Skin of body (tissue), 2 donors: ENCODE measurements around the gene DNAJC21. TPM values are rescaled to one million over a fixed set of nuclear protein-coding genes. Genes with fewer than 3 reads are reported as not detected.
"Not testable (repeated sequence)": the region's sequence is repeated elsewhere in the genome, so short reads cannot be mapped to it uniquely, and the experiment has no call there.

ENCODE experiments used
- DNase-seq: peaks from one replicate; lab custom pipeline; 2025; lab: John Stamatoyannopoulos, UW
- total RNA-seq: library from RNA; depleted of rRNA; stranded (reverse); fragments of >200 nt; gene quantifications from one replicate; pipeline ENCODE4 v1.2.3, GENCODE V29; 2014

The DNAJC21 gene
- total RNA-seq, 1 donor from 2014 or later = 31.1 TPM

GRCh38 chr5:34923256-34923655 lies 6.1 kb upstream of the DNAJC21 start:
- not testable (repeated sequence) for DNase-seq

DNA sequence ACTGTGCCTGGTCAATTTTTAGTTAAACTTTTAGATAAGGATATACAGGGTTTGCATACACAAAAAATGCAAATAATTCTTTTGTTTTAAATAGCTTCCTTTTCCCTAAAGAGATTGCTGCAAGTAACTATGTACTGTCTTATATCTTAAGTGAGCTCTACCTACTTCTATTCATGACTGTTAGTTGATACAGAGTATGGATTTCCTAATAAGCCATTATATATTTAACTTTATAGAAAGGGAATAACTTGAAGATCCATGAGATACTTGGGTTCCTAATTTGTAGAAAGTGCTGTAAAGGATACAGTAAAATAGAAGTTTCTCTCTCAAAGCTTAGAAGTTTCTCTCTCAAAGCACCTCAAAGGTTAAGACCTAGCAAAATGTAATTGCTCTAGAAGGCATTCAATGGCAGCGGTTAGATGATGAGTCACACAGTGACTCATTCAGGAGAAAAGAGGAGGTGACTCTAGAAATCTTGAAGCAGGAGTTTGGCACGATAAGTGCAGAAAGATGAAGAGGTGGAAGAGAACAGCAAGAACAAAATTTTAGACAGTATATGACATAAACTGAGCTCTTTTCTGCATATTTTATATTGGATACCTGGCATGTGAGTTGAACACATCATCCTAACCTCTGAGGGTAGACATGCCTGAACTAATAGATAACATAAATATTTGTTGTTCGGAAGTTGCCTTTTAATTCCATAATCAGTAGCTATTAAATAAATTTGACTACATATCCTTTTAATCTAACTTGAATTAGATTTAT lies 5.5 kb upstream of the DNAJC21 start:
- no peak for DNase-seq

GRCh38 chr5:34924462-34924765 lies 4.9 kb upstream of the DNAJC21 start:
- DNase-seq = no peak

DNA sequence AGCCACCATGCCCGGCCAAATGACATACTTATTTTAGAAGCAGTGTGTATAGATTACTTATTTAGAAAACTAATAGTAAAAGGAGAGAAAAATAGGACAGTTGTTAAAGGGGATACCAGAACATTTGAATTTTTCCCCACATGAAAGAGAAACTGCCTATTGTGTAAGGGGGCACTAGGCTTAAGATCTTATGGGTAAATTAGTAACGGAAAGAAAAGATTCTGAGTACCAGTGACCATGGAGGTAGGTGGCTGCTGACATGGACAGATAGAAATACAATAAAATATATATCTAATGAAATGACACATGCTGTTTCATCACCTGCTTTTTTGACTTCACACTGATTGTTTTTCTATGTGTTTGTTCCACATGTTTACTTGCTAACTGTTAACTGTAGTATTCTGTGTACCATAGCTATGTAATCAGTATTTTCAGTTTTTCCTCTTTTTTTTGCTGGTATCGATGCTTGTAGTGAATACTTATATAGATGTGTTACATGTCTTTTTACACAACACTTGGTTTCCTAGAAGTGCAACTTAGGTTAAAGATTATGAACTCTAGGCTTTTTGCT lies 3.0 kb upstream of the DNAJC21 start:
- DNase-seq = no peak

GRCh38 chr5:34927785-34928184 lies 1.6 kb upstream of the DNAJC21 start:
- DNase-seq = no peak

GRCh38 chr5:34928267-34928666 lies 1.1 kb upstream of the DNAJC21 start:
- no peak for DNase-seq

GRCh38 chr5:34929720-34930461 lies 532 bp downstream of the DNAJC21 start:
- peak; percentile 53 for DNase-seq

- DNase-seq = no peak
Observed at GRCh38 chr5:34930462-34930844, 1.1 kb downstream of the DNAJC21 start.

DNA sequence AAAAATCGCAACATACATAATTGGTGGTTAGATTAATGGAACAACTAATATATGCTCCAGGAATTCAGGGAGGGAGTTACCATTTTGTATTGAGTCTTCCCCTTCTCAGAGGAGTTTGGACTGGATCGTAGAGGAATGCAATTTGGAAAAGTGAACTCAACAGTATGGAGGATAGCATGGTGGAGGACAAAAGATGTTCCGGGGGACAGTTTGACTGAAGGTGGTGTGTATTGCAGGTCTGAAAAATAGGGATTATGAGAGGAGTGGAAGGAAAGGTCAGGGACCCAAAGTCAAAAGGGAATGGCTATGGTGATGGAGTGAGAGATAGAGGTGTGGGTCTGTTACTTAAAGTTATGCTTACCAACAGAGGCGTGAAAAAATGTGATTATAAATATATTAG lies 1.5 kb downstream of the DNAJC21 start:
- DNase-seq = peak; percentile 30

- no peak for DNase-seq
Observed at GRCh38 chr5:34932947-34933346, 3.6 kb downstream of the DNAJC21 start.

GRCh38 chr5:34941936-34942335 lies 12.6 kb downstream of the DNAJC21 start:
- no peak for DNase-seq

DNA sequence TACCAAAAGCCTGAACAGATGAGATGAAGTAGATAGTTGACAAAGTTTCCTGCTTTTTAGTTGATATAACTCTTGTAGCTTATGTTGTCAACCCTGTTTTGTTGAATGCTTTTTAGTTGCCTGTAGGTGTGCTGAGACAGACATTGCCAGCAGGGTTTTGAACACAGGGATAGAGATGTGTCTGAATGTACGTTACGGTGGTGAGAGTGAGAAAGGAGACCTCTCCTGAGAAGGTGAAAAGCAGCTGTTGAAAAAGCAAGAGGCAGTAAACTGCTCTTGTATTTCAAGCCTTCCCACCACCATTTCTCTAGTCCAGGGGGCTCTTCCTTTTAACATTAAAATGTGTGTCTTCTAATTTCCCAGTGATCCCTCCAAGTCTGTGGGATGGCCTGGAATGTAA lies 14.7 kb downstream of the DNAJC21 start:
- no peak for DNase-seq

DNA sequence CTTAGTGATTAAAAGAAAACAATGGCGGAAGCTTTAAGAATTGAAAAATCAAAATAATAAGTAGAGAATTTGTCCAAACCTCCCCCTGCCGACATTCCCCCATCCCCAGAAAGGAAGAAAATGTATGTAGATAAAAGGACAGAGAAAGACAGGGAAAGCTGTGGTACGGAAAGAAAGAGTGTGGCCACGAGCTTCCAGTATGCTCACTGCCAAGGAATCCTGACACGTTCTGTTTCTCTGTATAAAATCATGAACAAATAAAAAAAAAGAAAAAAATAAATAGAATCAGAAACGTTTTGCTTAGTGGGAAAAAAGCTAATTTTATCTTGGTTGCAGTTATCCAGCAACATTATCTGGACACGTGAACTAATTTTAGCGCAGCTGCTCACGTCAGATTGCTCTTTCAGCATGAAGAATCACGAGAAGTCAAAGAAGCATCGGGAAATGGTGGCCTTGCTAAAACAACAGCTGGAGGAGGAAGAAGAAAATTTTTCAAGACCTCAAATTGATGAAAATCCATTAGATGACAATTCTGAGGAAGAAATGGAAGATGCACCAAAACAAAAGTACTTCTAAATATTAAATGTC lies 15.2 kb downstream of the DNAJC21 start:
- no peak for DNase-seq

- DNase-seq = no peak
Observed at GRCh38 chr5:34957321-34957720, 28.0 kb downstream of the DNAJC21 start.

DNA sequence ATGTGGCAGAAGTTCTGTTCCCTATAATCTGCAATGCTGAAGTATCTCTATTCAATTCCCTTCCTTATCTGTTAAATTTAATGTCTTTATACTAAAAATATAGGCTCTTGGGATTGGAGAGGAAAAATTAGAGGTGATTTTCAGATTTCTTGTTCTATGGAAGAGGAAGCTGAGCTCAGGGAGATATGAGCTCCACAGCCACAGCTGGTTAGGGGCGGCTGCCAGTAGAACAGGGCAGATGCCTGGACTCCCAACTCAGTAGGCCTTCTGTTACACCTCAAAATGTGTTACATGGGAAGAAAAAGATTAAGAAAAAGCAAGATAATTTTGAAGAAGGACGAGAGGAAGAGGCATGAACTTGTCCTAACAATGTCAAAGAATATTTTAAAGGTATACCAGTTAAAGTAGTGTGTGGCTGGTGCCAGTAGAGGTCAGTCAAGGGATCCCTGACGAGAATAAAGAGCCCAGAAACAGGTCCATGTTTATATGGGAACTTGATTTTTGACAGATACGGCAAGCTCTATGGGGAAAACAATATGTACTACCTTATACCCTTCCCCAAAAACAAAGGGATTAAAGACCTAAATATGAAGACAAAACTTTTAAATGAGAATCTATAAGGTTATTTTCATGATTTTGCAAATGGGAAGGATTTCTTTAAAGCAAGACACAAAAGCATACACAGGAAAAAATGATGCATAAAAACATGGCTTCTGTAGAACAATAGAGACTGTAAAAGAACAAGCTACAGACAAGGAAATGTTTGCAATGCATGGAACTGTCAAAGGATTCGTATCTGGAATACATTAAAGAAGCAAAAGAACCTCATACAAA lies 28.7 kb downstream of the DNAJC21 start:
- no peak for DNase-seq

GRCh38 chr5:34959323-34959722 lies 30.0 kb downstream of the DNAJC21 start:
- no peak for DNase-seq

- no peak for DNase-seq
Observed at GRCh38 chr5:34967540-34967939, 38.2 kb downstream of the DNAJC21 start.

GRCh38 chr5:34968258-34968657 lies 38.9 kb downstream of the DNAJC21 start:
- DNase-seq = no peak

GRCh38 chr5:34970552-34970951 lies 41.2 kb downstream of the DNAJC21 start:
- no peak for DNase-seq

DNA sequence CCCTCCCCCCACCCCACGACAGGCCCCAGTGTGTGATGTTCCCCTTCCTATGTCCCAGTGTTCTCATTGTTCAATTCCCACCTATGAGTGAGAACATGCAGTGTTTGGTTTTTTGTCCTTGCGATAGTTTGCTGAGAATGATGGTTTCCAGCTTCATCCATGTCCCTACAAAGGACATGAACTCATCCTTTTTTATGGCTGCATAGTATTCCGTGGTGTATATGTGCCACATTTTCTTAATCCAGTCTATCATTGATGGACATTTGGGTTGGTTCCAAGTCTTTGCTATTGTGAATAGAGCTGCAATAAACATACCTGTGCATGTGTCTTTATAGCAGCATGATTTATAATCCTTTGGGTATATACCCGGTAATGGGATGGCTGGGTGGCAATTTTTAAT lies 42.3 kb downstream of the DNAJC21 start:
- DNase-seq = not testable (repeated sequence)

DNA sequence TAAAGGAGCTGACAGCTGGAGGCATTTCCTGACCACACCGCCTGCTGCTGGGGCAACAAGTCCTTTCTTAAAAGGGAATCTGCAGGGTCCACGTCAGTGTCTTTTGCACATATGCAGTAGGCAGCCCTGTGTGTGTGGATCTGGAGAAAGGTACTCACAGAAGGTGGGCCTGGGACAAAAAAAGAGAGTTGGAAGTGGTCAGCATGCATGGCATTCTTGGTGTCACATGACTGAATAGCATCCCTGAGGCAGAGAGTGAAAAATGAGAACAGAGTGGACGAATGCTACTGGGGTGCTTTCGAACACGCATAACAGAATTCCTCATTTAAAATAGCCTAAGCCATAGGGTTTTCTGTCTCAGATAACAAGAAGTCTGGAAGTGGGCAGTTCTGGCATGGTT lies 47.0 kb downstream of the DNAJC21 start:
- DNase-seq = no peak
